Activated T-helper 1 cell treated with anti-CD3 and anti-CD28 coated beads, Interleukin-12 subunit alpha, Interleukin-12 subunit beta, Interleukin-2, Interleukin-4 antibody, amounts not matched to agents 30 ng/mL and 10 ng/mL and 1 ng/mL, durations not matched to agents 14 hours and 24 hours and 36 hours (primary cell): ENCODE measurements around the gene GPAT2. TPM values are rescaled to one million over a fixed set of nuclear protein-coding genes. Genes with fewer than 3 reads are reported as not detected.
"Not testable (repeated sequence)": the region's sequence is repeated elsewhere in the genome, so short reads cannot be mapped to it uniquely, and the experiment has no call there.

Experiments used
- DNase-seq: peaks from one replicate; pipeline ENCODE4 v3.0.0; 2021; ENCODE audit warnings: low spot score
- H3K27ac Mint-ChIP-seq: one replicate; pipeline ENCODE4 v1.8.0; 2021; ENCODE audit warnings: mild to moderate bottlenecking, mixed read lengths
- H3K27me3 Mint-ChIP-seq: one replicate; pipeline ENCODE4 v1.8.0; 2022; ENCODE audit warnings: mild to moderate bottlenecking, moderate library complexity, mixed read lengths; ENCODE audit not compliant: insufficient read depth
- H3K36me3 Mint-ChIP-seq: one replicate; pipeline ENCODE4 v1.8.0; 2021; ENCODE audit warnings: low read depth, mixed read lengths
- H3K4me1 Mint-ChIP-seq: one replicate; pipeline ENCODE4 v1.8.0; 2021; ENCODE audit warnings: low read depth, mixed read lengths
- H3K4me3 Mint-ChIP-seq: one replicate; pipeline ENCODE4 v1.8.0; 2021; ENCODE audit warnings: mild to moderate bottlenecking, moderate library complexity, mixed read lengths
- H3K9me3 Mint-ChIP-seq: one replicate; pipeline ENCODE4 v1.8.0; 2021; ENCODE audit warnings: mixed read lengths
- intact Hi-C: fragments of 100-400 bp; cut with micrococcal nuclease; formaldehyde crosslinking; loops from one replicate; pipeline ENCODE4 v1.15.1; 2024
- total RNA-seq: library from RNA; stranded (reverse); gene quantifications from 2 replicates; pipeline ENCODE4 v1.2.3, GENCODE V29; 2022

GPAT2 gene
- total RNA-seq, 1 donor from 2014 or later = 18.7 TPM

GRCh38 chr2:96025194-96025492, 9.6 kb downstream of the GPAT2 start:
- Mint-ChIP-seq H3K4me1 (no peaks in the 10 kb centered on the region), H3K9me3 (no peaks in the 10 kb centered on the region), H3K27ac (no peak overlapping the region), H3K36me3 (no peaks in the 10 kb centered on the region), H3K27me3 (no peaks in the 10 kb centered on the region), H3K4me3 (no peak overlapping the region)
- intact Hi-C loops = no loop called here
- DNase-seq = no peak

- intact Hi-C loops = no loop called here
- H3K4me3 Mint-ChIP-seq = no peak overlapping the region
- no peaks in the 10 kb centered on the region for H3K36me3 Mint-ChIP-seq
- H3K27ac Mint-ChIP-seq = no peak overlapping the region
- H3K4me1 Mint-ChIP-seq = no peaks in the 10 kb centered on the region
- no peaks in the 10 kb centered on the region for H3K9me3 Mint-ChIP-seq
- no peak for DNase-seq
- no peaks in the 10 kb centered on the region for H3K27me3 Mint-ChIP-seq
Measured at GRCh38 chr2:96024336-96025193, 10.2 kb downstream of the GPAT2 start.

GRCh38 chr2:96023701-96024100, 11.0 kb downstream of the GPAT2 start:
- DNase-seq, H3K36me3 Mint-ChIP-seq, H3K4me1 Mint-ChIP-seq, intact Hi-C loops, H3K9me3 Mint-ChIP-seq, H3K27ac Mint-ChIP-seq, H3K27me3 Mint-ChIP-seq, H3K4me3 Mint-ChIP-seq: not testable (repeated sequence)

GRCh38 chr2:96022701-96023447, 11.8 kb downstream of the GPAT2 start:
- H3K27ac Mint-ChIP-seq = not testable (repeated sequence)

GRCh38 chr2:96022126-96022525, 12.6 kb downstream of the GPAT2 start:
- H3K4me1 Mint-ChIP-seq, H3K4me3 Mint-ChIP-seq, H3K9me3 Mint-ChIP-seq, DNase-seq, H3K36me3 Mint-ChIP-seq, H3K27me3 Mint-ChIP-seq, H3K27ac Mint-ChIP-seq, intact Hi-C loops: not testable (repeated sequence)

More at GRCh38 chr2:96022701-96023447, 11.8 kb downstream of the GPAT2 start:
- H3K4me1 Mint-ChIP-seq, H3K9me3 Mint-ChIP-seq, H3K36me3 Mint-ChIP-seq, H3K4me3 Mint-ChIP-seq, intact Hi-C loops, H3K27me3 Mint-ChIP-seq: not testable (repeated sequence)
- DNase-seq = peak; percentile 67

GRCh38 chr2:96021142-96021541, 13.6 kb downstream of the GPAT2 start:
- H3K4me1 Mint-ChIP-seq, H3K27me3 Mint-ChIP-seq, DNase-seq, H3K9me3 Mint-ChIP-seq, H3K4me3 Mint-ChIP-seq, intact Hi-C loops, H3K36me3 Mint-ChIP-seq, H3K27ac Mint-ChIP-seq: not testable (repeated sequence)

GRCh38 chr2:96019909-96020590, 14.7 kb downstream of the GPAT2 start:
- H3K36me3 Mint-ChIP-seq, H3K4me3 Mint-ChIP-seq, H3K27me3 Mint-ChIP-seq, intact Hi-C loops, H3K27ac Mint-ChIP-seq, H3K4me1 Mint-ChIP-seq, H3K9me3 Mint-ChIP-seq, DNase-seq: not testable (repeated sequence)

GRCh38 chr2:96016321-96016720, 18.4 kb downstream of the GPAT2 start:
- H3K9me3 Mint-ChIP-seq, H3K27ac Mint-ChIP-seq, H3K4me3 Mint-ChIP-seq, DNase-seq, H3K4me1 Mint-ChIP-seq, H3K36me3 Mint-ChIP-seq, H3K27me3 Mint-ChIP-seq, intact Hi-C loops: not testable (repeated sequence)

GRCh38 chr2:96012792-96013264, 21.9 kb downstream of the GPAT2 start:
- H3K36me3 Mint-ChIP-seq, intact Hi-C loops, H3K4me3 Mint-ChIP-seq, H3K27me3 Mint-ChIP-seq, H3K9me3 Mint-ChIP-seq, DNase-seq, H3K27ac Mint-ChIP-seq: not testable (repeated sequence)
- peaks cover 10% of the 10 kb centered on the region for H3K4me1 Mint-ChIP-seq

- H3K4me1 Mint-ChIP-seq = peaks cover 10% of the 10 kb centered on the region
- H3K27ac Mint-ChIP-seq, H3K9me3 Mint-ChIP-seq, H3K27me3 Mint-ChIP-seq, DNase-seq, H3K36me3 Mint-ChIP-seq, intact Hi-C loops, H3K4me3 Mint-ChIP-seq: not testable (repeated sequence)
Measured at GRCh38 chr2:96012086-96012791, 22.5 kb downstream of the GPAT2 start.

GRCh38 chr2:96011129-96011455, 23.6 kb downstream of the GPAT2 start:
- H3K27me3 Mint-ChIP-seq, DNase-seq, H3K27ac Mint-ChIP-seq, H3K36me3 Mint-ChIP-seq, intact Hi-C loops, H3K9me3 Mint-ChIP-seq: not testable (repeated sequence)
- Mint-ChIP-seq H3K4me3 (peak overlapping the region; percentile 73), H3K4me1 (peaks cover 10% of the 10 kb centered on the region)

- peak; percentile 96 for DNase-seq
- H3K27ac Mint-ChIP-seq = peak overlapping the region; percentile 44
- H3K36me3 Mint-ChIP-seq, intact Hi-C loops, H3K9me3 Mint-ChIP-seq, H3K27me3 Mint-ChIP-seq: not testable (repeated sequence)
- H3K4me3 Mint-ChIP-seq = peak overlapping the region; percentile 80
- peaks cover 10% of the 10 kb centered on the region for H3K4me1 Mint-ChIP-seq
Measured at GRCh38 chr2:96010320-96011128, 24.2 kb downstream of the GPAT2 start.
